Testis (tissue), 3 donors: ENCODE data around the gene DMC1. TPM values are rescaled to one million over a fixed set of nuclear protein-coding genes. Genes with fewer than 3 reads are reported as not detected.
A peak's percentile ranks its signal among the peaks of the same experiment; 100 is the strongest.

Experiments used
- DNase-seq: peaks from one replicate; pipeline ENCODE4 v3.0.0-alpha.2; 2019
- H3K27ac ChIP-seq, 2 donors: fragments of 200-600 bp; sonication (generic); one replicate each; pipeline ENCODE4 v1.5.1; 2019
- H3K27me3 ChIP-seq: fragments of 200-600 bp; sonication (generic); one replicate; pipeline ENCODE4 v1.5.1; 2019
- H3K36me3 ChIP-seq: fragments of 200-600 bp; sonication (generic); one replicate; pipeline ENCODE4 v1.5.1; 2017; ENCODE audit warnings: low read depth; ENCODE audit errors: missing control alignments
- H3K4me1 ChIP-seq: fragments of 200-600 bp; sonication (generic); one replicate; pipeline ENCODE4 v1.5.1; 2019
- H3K4me3 ChIP-seq, 2 donors: fragments of 200-600 bp; sonication (generic); one replicate each; pipeline ENCODE4 v1.5.1; 2017 to 2019
- H3K9me3 ChIP-seq: fragments of 200-600 bp; sonication (generic); one replicate; pipeline ENCODE4 v1.5.1; 2017
- CTCF ChIP-seq, 3 experiments: fragments of 450-650 bp in 2 of 3; fragments of 200-600 bp in 1 of 3; sonication (generic) in 1 of 3; IDR thresholded peaks; one replicate each; pipeline ENCODE4 v1.5.1; 2016 to 2019; ENCODE audit warnings: antibody characterized with exemption in 3 of 3, mild to moderate bottlenecking in 2 of 3, moderate library complexity in 1 of 3
- POLR2A ChIP-seq: fragments of 450-650 bp; IDR thresholded peaks from one replicate; pipeline ENCODE4 v1.6.1; 2017; ENCODE audit warnings: antibody characterized with exemption, mild to moderate bottlenecking, moderate library complexity
- WGBS, 2 donors: methylation state at CpG; one replicate each; pipeline ENCODE4 v1.1.5; 2018; 5-methylcytosine and 5-hydroxymethylcytosine counted together
- intact Hi-C: fragments of 100-400 bp; cut with DNase I; formaldehyde crosslinking; loops from one replicate; pipeline ENCODE4 v1.15.1; 2023; ENCODE audit warnings: low total_unique reads
- polyA plus RNA-seq: library from polyadenylated mRNA; stranded (reverse); fragments of 350-450 nt; fragmentation: Illumina TruSeq; extraction: RNeasy Lipid Tissue Mini Kit (QIAGEN cat#74804); gene quantifications from one replicate; pipeline ENCODE4 v1.2.3, GENCODE V29; 2014; ENCODE audit warnings: low read depth, low replicate concordance; ENCODE audit not compliant: insufficient read depth
- total RNA-seq, 2 donors: library from RNA; depleted of rRNA; stranded (reverse); fragments of >200 nt; gene quantifications; one replicate each; pipeline ENCODE4 v1.2.3, GENCODE V29; 2016

The DMC1 gene
- total and polyA plus RNA-seq, 3 donors from 2014 or later, result 8.9 to 18.3 (median 17.6) TPM

- no peaks in the 10 kb centered on the region for H3K4me1 ChIP-seq
- no peak overlapping the region for H3K27ac ChIP-seq
- no peaks in the 10 kb centered on the region for H3K36me3 ChIP-seq
- intact Hi-C loops, result no loop called here
- DNase-seq, result no peak
- WGBS, 2 donors, result 83 to 100% methylated on average over 1 of the region's 1 CpG
- no peak overlapping the region for H3K4me3 ChIP-seq
- no peak for TF ChIP-seq CTCF (IDR thresholded peaks at IDR 0.05)
- TF ChIP-seq POLR2A, result no peak
- no peaks in the 10 kb centered on the region for H3K9me3 ChIP-seq
- H3K27me3 ChIP-seq, result no peaks in the 10 kb centered on the region
Observed at GRCh38 chr22:38513063-38513462, 56.9 kb downstream of the DMC1 start.

- H3K27me3 ChIP-seq, result no peaks in the 10 kb centered on the region
- DNase-seq, result no peak
- 80 to 88% methylated on average over 5 of the region's 5 CpGs for WGBS, 2 donors
- no peak overlapping the region for H3K27ac ChIP-seq
- peaks cover 4% of the 10 kb centered on the region for H3K4me1 ChIP-seq
- H3K4me3 ChIP-seq, result no peak overlapping the region
- H3K9me3 ChIP-seq, result no peaks in the 10 kb centered on the region
- no peaks in the 10 kb centered on the region for H3K36me3 ChIP-seq
- TF ChIP-seq CTCF (IDR thresholded peaks at IDR 0.05) (no peak), POLR2A (no peak)
- intact Hi-C loops, result no loop called here
Observed at GRCh38 chr22:38510416-38510970, 59.5 kb downstream of the DMC1 start.

GRCh38 chr22:38506118-38506962 is 63.6 kb downstream of the DMC1 start, which contains the start of gene DDX17:
Gene DDX17, minus strand, starts transcription at chr22:38506311.
- Histone ChIP-seq H3K4me1 (peaks cover 26% of the 10 kb centered on the region), H3K27ac (peak within 1 kb of the TSS; percentile 100), H3K9me3 (no peaks in the 10 kb centered on the region), H3K4me3 (peak within 1 kb of the TSS; percentile 88 to 98), H3K36me3 (no peaks in the 10 kb centered on the region), H3K27me3 (no peaks in the 10 kb centered on the region)
- no peak for TF ChIP-seq POLR2A
- peak; percentile 26 to 38 (median 27) for TF ChIP-seq CTCF (IDR thresholded peaks at IDR 0.05)
- 0 to 1% methylated on average over 66 of the region's 83 CpGs for WGBS, 2 donors
- intact Hi-C loops, result no loop called here
- DNase-seq, result peak; percentile 97

GRCh38 chr22:38505541-38506117 is 64.4 kb downstream of the DMC1 start:
- Histone ChIP-seq H3K9me3 (no peaks in the 10 kb centered on the region), H3K4me1 (peaks cover 26% of the 10 kb centered on the region), H3K27ac (peak overlapping the region; percentile 100), H3K36me3 (no peaks in the 10 kb centered on the region), H3K4me3 (peak overlapping the region; percentile 88 to 98), H3K27me3 (no peaks in the 10 kb centered on the region)
- intact Hi-C loops, result no loop called here
- TF ChIP-seq POLR2A (no peak), CTCF (IDR thresholded peaks at IDR 0.05) (no peak)
- WGBS, 2 donors, result 1% methylated on average over 31 to 64 of the region's 69 CpGs
- DNase-seq, result peak; percentile 76
